Hepatocyte (in vitro differentiated cells): ENCODE results near the gene PRSS53. TPM values are rescaled to one million over a fixed set of nuclear protein-coding genes. Genes with fewer than 3 reads are reported as not detected.

Experiments used
- DNase-seq: peaks from one replicate; pipeline ENCODE4 v3.0.0-alpha.2; 2016; ENCODE audit warnings: low spot score
- H2AFZ ChIP-seq: fragments of 200-600 bp; sonication (generic); 2 replicates; pipeline ENCODE4 v1.6.0; 2016; ENCODE audit warnings: antibody characterized with exemption, mild to moderate bottlenecking
- H3K27ac ChIP-seq: fragments of 200-600 bp; sonication (generic); 2 replicates; pipeline ENCODE4 v1.5.1; 2016; ENCODE audit warnings: mild to moderate bottlenecking
- H3K27me3 ChIP-seq: fragments of 200-600 bp; sonication (generic); 2 replicates; pipeline ENCODE4 v1.6.1; 2016
- H3K36me3 ChIP-seq: fragments of 200-600 bp; sonication (generic); replicated peaks from 2 replicates; pipeline ENCODE4 v1.5.1; 2016; ENCODE audit warnings: low read depth; ENCODE audit not compliant: insufficient read depth
- H3K4me1 ChIP-seq: fragments of 200-600 bp; sonication (generic); 2 replicates; pipeline ENCODE4 v1.5.1; 2016; ENCODE audit warnings: mild to moderate bottlenecking, moderate library complexity; ENCODE audit not compliant: insufficient read depth
- H3K4me2 ChIP-seq: fragments of 200-600 bp; sonication (generic); 2 replicates; pipeline ENCODE4 v1.6.0; 2016
- H3K4me3 ChIP-seq: fragments of 200-600 bp; sonication (generic); 2 replicates; pipeline ENCODE4 v1.5.1; 2016; ENCODE audit warnings: mild to moderate bottlenecking
- H3K79me2 ChIP-seq: fragments of 200-600 bp; sonication (generic); 2 replicates; pipeline ENCODE4 v1.6.0; 2017; ENCODE audit warnings: mild to moderate bottlenecking
- H3K9me2 ChIP-seq: fragments of 200-600 bp; sonication (generic); replicated peaks from 2 replicates; pipeline ENCODE4 v1.6.0; 2017; ENCODE audit warnings: mild to moderate bottlenecking; ENCODE audit not compliant: insufficient read depth
- H3K9me3 ChIP-seq: fragments of 200-600 bp; sonication (generic); 2 replicates; pipeline ENCODE4 v1.5.1; 2016; ENCODE audit warnings: low read depth, mild to moderate bottlenecking
- H4K20me1 ChIP-seq: fragments of 200-600 bp; sonication (generic); 2 replicates; pipeline ENCODE4 v1.6.0; 2016; ENCODE audit warnings: mild to moderate bottlenecking; ENCODE audit not compliant: insufficient read depth, poor library complexity, severe bottlenecking
- EZH2 ChIP-seq: fragments of 200-600 bp; sonication (generic); IDR thresholded peaks from 2 replicates; pipeline ENCODE4 v1.6.1; 2016; ENCODE audit warnings: antibody characterized with exemption, mild to moderate bottlenecking, borderline replicate concordance
- EZH2phosphoT487 ChIP-seq: fragments of 200-600 bp; sonication (generic); IDR thresholded peaks from one replicate; pipeline ENCODE4 v1.6.1; 2018; ENCODE audit warnings: antibody characterized with exemption, mild to moderate bottlenecking, low read depth, moderate library complexity; ENCODE audit not compliant: unreplicated experiment, severe bottlenecking
- WGBS: methylation state at CpG from one replicate; pipeline ENCODE4 v1.1.6; 2016; ENCODE audit warnings: low lambda C conversion rate; ENCODE audit errors: missing lambda C conversion rate; 5-methylcytosine and 5-hydroxymethylcytosine counted together
- polyA plus RNA-seq: library from polyadenylated mRNA; unstranded; fragments of >200 nt; fragmentation: Nextera tagmentation; extraction: Ambion mirVana; gene quantifications from 2 replicates; pipeline ENCODE4 v1.2.1, GENCODE V29; 2016
- total RNA-seq: library from RNA; depleted of rRNA; stranded (reverse); fragments of >200 nt; gene quantifications from 2 replicates; pipeline ENCODE4 v1.2.3, GENCODE V29; 2014
- TF ChIP-seq, protein P1 (sequence below): fragments of 200-600 bp; sonication (generic); IDR thresholded peaks from 2 replicates; pipeline ENCODE4 v1.5.1; 2016; ENCODE audit warnings: antibody characterized with exemption, mild to moderate bottlenecking; ENCODE audit not compliant: poor library complexity

The PRSS53 gene
- total and polyA plus RNA-seq, 2 experiments from 2014 or later: 0.39 to 2.2 TPM

DNA sequence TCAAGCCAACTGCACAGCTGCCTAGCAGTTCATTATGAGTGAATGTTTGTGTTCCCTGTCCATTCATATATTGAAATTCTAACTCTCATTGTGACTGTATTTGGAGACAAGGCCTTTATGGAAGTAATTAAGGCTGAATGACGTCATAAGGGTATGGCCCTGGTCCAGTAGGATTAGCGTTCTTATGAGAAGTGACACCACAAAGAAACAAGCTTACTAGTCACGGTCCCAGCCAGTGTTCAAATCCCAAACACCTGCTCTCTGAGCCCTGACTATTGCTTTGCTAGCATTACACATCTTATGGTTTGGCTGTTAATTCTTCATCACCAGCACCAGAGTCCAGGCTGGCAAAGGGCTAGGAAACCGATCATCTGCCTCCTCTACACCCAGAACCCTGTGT lies 16.9 kb downstream of the PRSS53 start:
- Histone ChIP-seq H2AFZ (no peak overlapping the region), H3K9me2 (no peaks in the 10 kb centered on the region), H4K20me1 (no peaks in the 10 kb centered on the region), H3K4me3 (peak overlapping the region; percentile 78), H3K9me3 (no peaks in the 10 kb centered on the region), H3K36me3 (no peaks in the 10 kb centered on the region), H3K4me1 (peaks cover 10% of the 10 kb centered on the region), H3K27ac (peak overlapping the region; percentile 99), H3K27me3 (no peaks in the 10 kb centered on the region), H3K79me2 (peaks cover 84% of the 10 kb centered on the region), H3K4me2 (peak overlapping the region; percentile 75)
- TF ChIP-seq EZH2 (no peak), EZH2phosphoT487 (no peak)
- TF ChIP-seq, protein P1, sequence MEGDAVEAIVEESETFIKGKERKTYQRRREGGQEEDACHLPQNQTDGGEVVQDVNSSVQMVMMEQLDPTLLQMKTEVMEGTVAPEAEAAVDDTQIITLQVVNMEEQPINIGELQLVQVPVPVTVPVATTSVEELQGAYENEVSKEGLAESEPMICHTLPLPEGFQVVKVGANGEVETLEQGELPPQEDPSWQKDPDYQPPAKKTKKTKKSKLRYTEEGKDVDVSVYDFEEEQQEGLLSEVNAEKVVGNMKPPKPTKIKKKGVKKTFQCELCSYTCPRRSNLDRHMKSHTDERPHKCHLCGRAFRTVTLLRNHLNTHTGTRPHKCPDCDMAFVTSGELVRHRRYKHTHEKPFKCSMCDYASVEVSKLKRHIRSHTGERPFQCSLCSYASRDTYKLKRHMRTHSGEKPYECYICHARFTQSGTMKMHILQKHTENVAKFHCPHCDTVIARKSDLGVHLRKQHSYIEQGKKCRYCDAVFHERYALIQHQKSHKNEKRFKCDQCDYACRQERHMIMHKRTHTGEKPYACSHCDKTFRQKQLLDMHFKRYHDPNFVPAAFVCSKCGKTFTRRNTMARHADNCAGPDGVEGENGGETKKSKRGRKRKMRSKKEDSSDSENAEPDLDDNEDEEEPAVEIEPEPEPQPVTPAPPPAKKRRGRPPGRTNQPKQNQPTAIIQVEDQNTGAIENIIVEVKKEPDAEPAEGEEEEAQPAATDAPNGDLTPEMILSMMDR: no peak
- DNase-seq: peak; percentile 12
- WGBS: 51% methylated on average over 4 of the region's 4 CpGs

DNA sequence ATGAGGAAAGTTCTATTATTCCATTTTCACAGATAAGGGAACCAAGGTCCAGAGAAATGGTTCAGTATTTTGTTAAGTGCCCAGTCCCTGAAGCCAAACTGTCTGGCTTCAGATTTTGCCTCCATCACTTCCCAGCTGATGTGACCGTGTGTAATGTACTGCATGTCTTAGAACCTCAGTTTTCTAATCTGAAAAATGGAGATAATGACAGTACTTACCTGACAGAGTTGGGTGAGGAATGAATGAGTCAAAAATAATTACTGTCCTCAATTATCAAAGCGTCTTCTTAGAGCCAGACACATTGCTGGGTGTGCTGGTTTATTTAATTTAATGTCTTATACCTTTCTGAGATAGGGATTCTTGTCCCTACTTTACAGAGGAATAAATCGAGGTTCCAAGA lies 21.4 kb downstream of the PRSS53 start:
- H3K9me3 ChIP-seq: no peaks in the 10 kb centered on the region
- DNase-seq: no peak
- H3K4me3 ChIP-seq: no peak overlapping the region
- H2AFZ ChIP-seq: no peak overlapping the region
- H3K79me2 ChIP-seq: peaks cover 65% of the 10 kb centered on the region
- peaks cover 7% of the 10 kb centered on the region for H3K4me1 ChIP-seq
- no peak overlapping the region for H3K27ac ChIP-seq
- no peaks in the 10 kb centered on the region for H3K36me3 ChIP-seq
- H3K4me2 ChIP-seq: no peak overlapping the region
- H3K9me2 ChIP-seq: no peaks in the 10 kb centered on the region
- TF ChIP-seq EZH2 (no peak), EZH2phosphoT487 (no peak)
- TF ChIP-seq, protein P1: no peak
- WGBS: 92% methylated on average over 3 of the region's 3 CpGs
- H3K27me3 ChIP-seq: no peaks in the 10 kb centered on the region
- no peaks in the 10 kb centered on the region for H4K20me1 ChIP-seq

DNA sequence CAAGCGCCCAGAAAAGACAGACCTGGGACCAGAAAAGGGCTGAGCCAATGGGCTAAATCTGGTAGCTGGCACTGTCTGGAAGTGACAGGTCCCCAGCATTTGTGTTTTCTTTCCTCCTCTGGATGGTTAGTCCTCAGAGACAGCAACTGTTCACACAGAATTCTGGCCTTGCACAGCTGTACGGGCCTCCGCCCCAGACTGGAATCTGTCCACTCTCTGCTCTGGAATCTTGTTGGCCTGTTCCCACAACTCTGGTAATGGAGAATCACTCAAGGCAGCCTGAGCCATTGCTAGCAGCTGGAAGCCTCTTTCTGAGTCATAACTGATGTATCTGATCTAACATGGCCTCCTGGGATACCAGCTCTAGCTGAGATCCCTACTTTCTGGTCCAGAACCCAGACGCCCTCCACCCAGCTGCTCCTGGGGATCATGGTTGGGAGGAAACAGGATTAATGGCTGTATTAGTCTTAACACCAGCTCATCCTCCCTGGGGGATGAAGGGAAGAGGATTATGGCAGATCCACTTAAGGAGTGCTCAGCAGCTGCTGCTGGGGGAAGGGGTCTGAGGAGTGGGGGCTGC lies 23.8 kb downstream of the PRSS53 start:
- Histone ChIP-seq H4K20me1 (no peaks in the 10 kb centered on the region), H3K4me1 (peaks cover 3% of the 10 kb centered on the region)
- WGBS: 67% methylated on average over 4 of the region's 4 CpGs

More for the DNA sequence above, 23.8 kb downstream of the PRSS53 start:
- DNase-seq: peak; percentile 62
- TF ChIP-seq EZH2phosphoT487 (no peak), EZH2 (no peak)
- TF ChIP-seq, protein P1: no peak
- Histone ChIP-seq H3K36me3 (no peaks in the 10 kb centered on the region), H3K27ac (peak overlapping the region; percentile 79), H3K9me3 (no peaks in the 10 kb centered on the region), H3K79me2 (peaks cover 41% of the 10 kb centered on the region), H3K27me3 (no peaks in the 10 kb centered on the region), H3K4me3 (no peak overlapping the region), H2AFZ (no peak overlapping the region), H3K4me2 (no peak overlapping the region), H3K9me2 (no peaks in the 10 kb centered on the region)
